K562 (cell line): ENCODE data around the gene GJC2. TPM values are rescaled to one million over a fixed set of nuclear protein-coding genes. Genes with fewer than 3 reads are reported as not detected.

Experiments used
- HCFC1 ChIP-seq: IDR thresholded peaks from 2 replicates; pipeline ENCODE4 v1.6.1; 2012; ENCODE audit warnings: low read depth, low read length, improper control_type of control experiment
- HIVEP1 ChIP-seq: fragments of 250-450 bp; sonication (Bioruptor Pico); IDR thresholded peaks from 2 replicates; pipeline ENCODE4 v1.4.0; 2020; ENCODE audit warnings: mild to moderate bottlenecking
- HNRNPL ChIP-seq: fragments of 200-400 bp; formaldehyde crosslinking; IDR thresholded peaks from 2 replicates; pipeline ENCODE4 v1.6.1; 2017; ENCODE audit warnings: low read depth, mild to moderate bottlenecking, low read length
- ILF3 ChIP-seq: fragments of 450-650 bp; IDR thresholded peaks from 2 replicates; pipeline ENCODE4 v1.6.1; 2018; ENCODE audit warnings: antibody characterized with exemption, mild to moderate bottlenecking, moderate library complexity, borderline replicate concordance
- MEF2A ChIP-seq: IDR thresholded peaks from 2 replicates; pipeline ENCODE4 v1.6.1; 2011; ENCODE audit warnings: low read depth, mild to moderate bottlenecking, low read length, moderate library complexity; ENCODE audit not compliant: control insufficient read depth
- PCBP1 ChIP-seq: fragments of 200-400 bp; formaldehyde crosslinking; IDR thresholded peaks from 2 replicates; pipeline ENCODE4 v1.6.1; 2018; ENCODE audit warnings: mild to moderate bottlenecking, low read depth, low read length; ENCODE audit not compliant: poor library complexity, severe bottlenecking
- POLR2G ChIP-seq: fragments of 200-400 bp; formaldehyde crosslinking; IDR thresholded peaks from 2 replicates; pipeline ENCODE4 v1.6.1; 2017; ENCODE audit warnings: low read depth, mild to moderate bottlenecking, antibody characterized with exemption, low read length, moderate library complexity
- PTBP1 ChIP-seq: fragments of 200-400 bp; formaldehyde crosslinking; IDR thresholded peaks from 2 replicates; pipeline ENCODE4 v1.6.1; 2017; ENCODE audit warnings: low read depth, low read length
- SREBF2 ChIP-seq: sonication (generic); formaldehyde crosslinking; IDR thresholded peaks from 2 replicates; pipeline ENCODE4 v1.4.0; 2020; ENCODE audit warnings: mild to moderate bottlenecking, missing genetic modification reagents
- YY1 ChIP-seq, 3 experiments: IDR thresholded peaks; 2 replicates each; pipeline ENCODE4 v1.6.1; 2011; ENCODE audit warnings: low read length in 2 of 3, mild to moderate bottlenecking in 2 of 3, moderate library complexity in 2 of 3, borderline replicate concordance in 1 of 3, control low read depth in 1 of 3, low read depth in 1 of 3; ENCODE audit not compliant: insufficient read depth in 3 of 3, insufficient replicate concordance in 2 of 3, control insufficient read depth in 1 of 3, insufficient read length in 1 of 3; ENCODE audit errors: extremely low read depth in 1 of 3
- ZNF445 ChIP-seq: fragments of 250-450 bp; sonication (Bioruptor Pico); IDR thresholded peaks from 2 replicates; pipeline ENCODE4 v1.4.0; 2020; ENCODE audit warnings: low read depth, mild to moderate bottlenecking, moderate library complexity
- ZNF561 ChIP-seq: fragments of 450-650 bp; formaldehyde crosslinking; conservative IDR thresholded peaks from 2 replicates; pipeline ENCODE4 v1.4.0; 2020; ENCODE audit warnings: mild to moderate bottlenecking, moderate library complexity
- ZNF57 ChIP-seq: fragments of 450-650 bp; formaldehyde crosslinking; IDR thresholded peaks from 2 replicates; pipeline ENCODE4 v1.4.0; 2020; ENCODE audit warnings: mild to moderate bottlenecking, moderate library complexity
- ZNF583 ChIP-seq: fragments of 250-450 bp; sonication (Bioruptor Pico); IDR thresholded peaks from 2 replicates; pipeline ENCODE4 v1.4.0; 2020
- ZNF707 ChIP-seq: fragments of 250-450 bp; sonication (Bioruptor Pico); conservative IDR thresholded peaks from 2 replicates; pipeline ENCODE4 v1.8.0; 2022; ENCODE audit warnings: inconsistent platforms, mild to moderate bottlenecking, moderate library complexity
- ZZZ3 ChIP-seq: fragments of 450-650 bp; IDR thresholded peaks from 2 replicates; pipeline ENCODE4 v1.6.1; 2016; ENCODE audit warnings: antibody characterized with exemption, mild to moderate bottlenecking, moderate library complexity
- polyA plus RNA-seq, 8 experiments: library from polyadenylated mRNA; depleted of rRNA in 4 of 8; stranded (reverse) in 5 of 8; unstranded in 3 of 8; fragments of >200 nt; fragmentation: Nextera tagmentation in 2 of 8; fragmentation: Illumina TruSeq in 1 of 8; extraction: Ambion mirVana in 2 of 8; extraction: Trizol in 1 of 8; gene quantifications; 2 replicates each; pipeline versions ENCODE4 v1.2.1 to v1.2.3, GENCODE V29; 2011 to 2014; ENCODE audit warnings: inconsistent platforms in 1 of 8, missing spikeins in 1 of 8
- total RNA-seq, 7 experiments: library from RNA; depleted of rRNA in 6 of 7; stranded (reverse); fragments of >200 nt in 6 of 7; fragmentation: Illumina TruSeq in 2 of 7; extraction: Trizol in 2 of 7; gene quantifications; 2 replicates each; pipeline versions ENCODE4 v1.2.1 to v1.2.3, GENCODE V29; 2011 to 2021; ENCODE audit warnings: low replicate concordance in 1 of 7
- TF ChIP-seq, protein P1 (sequence below): fragments of 450-650 bp; IDR thresholded peaks from 2 replicates; pipeline ENCODE4 v1.6.1; 2016; ENCODE audit warnings: low read depth

Gene GJC2
- total and polyA plus RNA-seq, 9 of the 15 experiments (the other 6 are each of a cell fraction or from before 2014, with no cell fraction given): 0.03 to 0.62 (median 0.11) TPM; not detected in 2

DNA sequence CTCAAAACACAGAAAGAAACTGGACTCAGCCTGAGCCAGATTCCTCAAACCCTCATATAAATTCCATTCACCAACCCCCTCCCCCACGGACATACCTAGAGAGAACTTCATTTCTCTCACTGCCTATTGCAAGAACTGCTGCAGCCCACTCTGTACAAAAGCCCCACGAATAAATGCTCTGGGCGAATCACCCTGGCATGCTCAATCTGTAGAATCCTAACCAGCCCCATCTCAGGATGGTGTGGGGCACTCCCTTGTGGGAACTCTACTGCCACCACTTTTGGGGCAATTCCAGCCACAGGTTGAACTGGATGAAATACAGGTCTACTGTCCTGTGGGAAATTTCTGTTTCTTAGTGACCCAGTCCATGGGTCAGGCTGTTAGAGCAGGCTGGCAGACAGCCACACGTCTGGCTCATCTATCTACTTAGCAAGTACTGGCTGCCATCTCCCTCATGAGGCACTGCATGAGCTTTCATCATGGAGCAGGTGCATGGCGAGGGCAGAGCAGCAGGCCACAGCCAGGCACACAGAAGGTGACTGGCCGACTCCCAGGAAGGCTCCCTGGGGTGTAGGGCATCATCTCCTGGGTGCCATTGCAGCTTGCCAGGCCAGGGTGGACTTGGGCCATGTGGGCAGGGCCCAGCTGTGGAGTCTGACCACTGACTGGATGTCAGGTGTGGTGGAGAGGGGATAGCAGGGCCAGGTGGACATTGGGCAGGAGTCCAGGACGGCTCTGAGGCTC, 45.0 kb upstream of the GJC2 start (continued):
- TF ChIP-seq YY1 (IDR thresholded peaks at IDR 0.05; ENCODE audit: borderline replicate concordance in 1 of 3, control insufficient read depth in 1 of 3, extremely low read depth in 1 of 3, insufficient read depth in 3 of 3, insufficient read length in 1 of 3, insufficient replicate concordance in 2 of 3, low read depth in 1 of 3, low read length in 2 of 3) (no peak), MEF2A (no peak), ILF3 (no peak), ZNF707 (no peak), ZZZ3 (no peak), HCFC1 (no peak), PTBP1 (no peak), HNRNPL (no peak), POLR2G (peak; percentile 58; the same call in 1 of the 2 replicates), ZNF583 (CRISPR knock-in tag) (no peak), HIVEP1 (CRISPR knock-in tag) (no peak), PCBP1 (no peak), ZNF561 (CRISPR knock-in tag) (no peak), ZNF57 (CRISPR knock-in tag) (no peak), SREBF2 (CRISPR knock-in tag) (no peak), ZNF445 (CRISPR knock-in tag) (no peak)
- TF ChIP-seq, protein P1, sequence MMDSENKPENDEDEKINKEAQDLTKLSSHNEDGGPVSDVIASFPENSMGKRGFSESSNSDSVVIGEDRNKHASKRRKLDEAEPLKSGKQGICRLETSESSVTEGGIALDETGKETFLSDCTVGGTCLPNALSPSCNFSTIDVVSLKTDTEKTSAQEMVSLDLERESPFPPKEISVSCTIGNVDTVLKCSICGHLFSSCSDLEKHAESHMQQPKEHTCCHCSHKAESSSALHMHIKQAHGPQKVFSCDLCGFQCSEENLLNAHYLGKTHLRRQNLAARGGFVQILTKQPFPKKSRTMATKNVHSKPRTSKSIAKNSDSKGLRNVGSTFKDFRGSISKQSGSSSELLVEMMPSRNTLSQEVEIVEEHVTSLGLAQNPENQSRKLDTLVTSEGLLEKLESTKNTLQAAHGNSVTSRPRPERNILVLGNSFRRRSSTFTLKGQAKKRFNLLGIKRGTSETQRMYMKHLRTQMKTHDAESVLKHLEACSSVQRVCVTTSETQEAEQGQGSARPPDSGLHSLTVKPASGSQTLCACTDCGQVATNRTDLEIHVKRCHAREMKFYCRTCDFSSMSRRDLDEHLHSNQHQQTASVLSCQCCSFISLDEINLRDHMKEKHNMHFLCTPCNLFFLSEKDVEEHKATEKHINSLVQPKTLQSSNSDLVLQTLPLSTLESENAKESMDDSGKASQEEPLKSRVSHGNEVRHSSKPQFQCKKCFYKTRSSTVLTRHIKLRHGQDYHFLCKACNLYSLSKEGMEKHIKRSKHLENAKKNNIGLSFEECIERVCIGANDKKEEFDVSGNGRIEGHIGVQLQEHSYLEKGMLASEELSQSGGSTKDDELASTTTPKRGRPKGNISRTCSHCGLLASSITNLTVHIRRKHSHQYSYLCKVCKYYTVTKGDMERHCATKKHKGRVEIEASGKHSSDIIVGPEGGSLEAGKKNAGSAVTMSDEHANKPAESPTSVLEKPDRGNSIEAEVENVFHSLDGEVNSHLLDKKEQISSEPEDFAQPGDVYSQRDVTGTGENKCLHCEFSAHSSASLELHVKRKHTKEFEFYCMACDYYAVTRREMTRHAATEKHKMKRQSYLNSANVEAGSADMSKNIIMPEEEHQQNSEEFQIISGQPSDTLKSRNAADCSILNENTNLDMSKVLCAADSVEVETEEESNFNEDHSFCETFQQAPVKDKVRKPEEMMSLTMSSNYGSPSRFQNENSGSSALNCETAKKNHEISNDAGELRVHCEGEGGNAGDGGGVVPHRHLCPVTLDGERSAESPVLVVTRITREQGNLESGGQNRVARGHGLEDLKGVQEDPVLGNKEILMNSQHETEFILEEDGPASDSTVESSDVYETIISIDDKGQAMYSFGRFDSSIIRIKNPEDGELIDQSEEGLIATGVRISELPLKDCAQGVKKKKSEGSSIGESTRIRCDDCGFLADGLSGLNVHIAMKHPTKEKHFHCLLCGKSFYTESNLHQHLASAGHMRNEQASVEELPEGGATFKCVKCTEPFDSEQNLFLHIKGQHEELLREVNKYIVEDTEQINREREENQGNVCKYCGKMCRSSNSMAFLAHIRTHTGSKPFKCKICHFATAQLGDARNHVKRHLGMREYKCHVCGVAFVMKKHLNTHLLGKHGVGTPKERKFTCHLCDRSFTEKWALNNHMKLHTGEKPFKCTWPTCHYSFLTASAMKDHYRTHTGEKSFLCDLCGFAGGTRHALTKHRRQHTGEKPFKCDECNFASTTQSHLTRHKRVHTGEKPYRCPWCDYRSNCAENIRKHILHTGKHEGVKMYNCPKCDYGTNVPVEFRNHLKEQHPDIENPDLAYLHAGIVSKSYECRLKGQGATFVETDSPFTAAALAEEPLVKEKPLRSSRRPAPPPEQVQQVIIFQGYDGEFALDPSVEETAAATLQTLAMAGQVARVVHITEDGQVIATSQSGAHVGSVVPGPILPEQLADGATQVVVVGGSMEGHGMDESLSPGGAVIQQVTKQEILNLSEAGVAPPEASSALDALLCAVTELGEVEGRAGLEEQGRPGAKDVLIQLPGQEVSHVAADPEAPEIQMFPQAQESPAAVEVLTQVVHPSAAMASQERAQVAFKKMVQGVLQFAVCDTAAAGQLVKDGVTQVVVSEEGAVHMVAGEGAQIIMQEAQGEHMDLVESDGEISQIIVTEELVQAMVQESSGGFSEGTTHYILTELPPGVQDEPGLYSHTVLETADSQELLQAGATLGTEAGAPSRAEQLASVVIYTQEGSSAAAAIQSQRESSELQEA: no peak
